Cardiac muscle cell (in vitro differentiated cells and primary cell): ENCODE measurements around the gene HBE1. TPM values are rescaled to one million over a fixed set of nuclear protein-coding genes. Genes with fewer than 3 reads are reported as not detected.

Experiments
- DNase-seq, 2 donors: peaks; one replicate each; pipeline versions ENCODE4 v3.0.0 to v3.0.0-alpha.2; 2010 to 2017; ENCODE audit warnings: low read depth in 1 of 2, low spot score in 1 of 2
- H3K27ac ChIP-seq: fragments of 200-600 bp; sonication (generic); 2 replicates; pipeline ENCODE4 v1.5.1; 2016
- H3K27me3 ChIP-seq: fragments of 200-600 bp; sonication (generic); 2 replicates; pipeline ENCODE4 v1.6.0; 2016; ENCODE audit warnings: control low read depth
- H3K36me3 ChIP-seq: fragments of 200-600 bp; sonication (generic); 2 replicates; pipeline ENCODE4 v1.5.1; 2016; ENCODE audit warnings: control low read depth
- H3K4me1 ChIP-seq: fragments of 200-600 bp; sonication (generic); 2 replicates; pipeline ENCODE4 v1.8.1; 2017; ENCODE audit warnings: low read depth, mild to moderate bottlenecking, mixed run types
- H3K4me3 ChIP-seq: fragments of 200-600 bp; sonication (generic); 2 replicates; pipeline ENCODE4 v1.5.1; 2016; ENCODE audit warnings: mild to moderate bottlenecking
- H3K9me3 ChIP-seq: fragments of 200-600 bp; sonication (generic); 2 replicates; pipeline ENCODE4 v1.5.1; 2017; ENCODE audit warnings: low read depth, mild to moderate bottlenecking, control low read depth
- CTCF ChIP-seq: IDR thresholded peaks from 2 replicates; pipeline ENCODE4 v1.5.1; 2012; ENCODE audit warnings: low read depth, mild to moderate bottlenecking, low read length
- polyA plus RNA-seq: library from polyadenylated mRNA; unstranded; fragments of >200 nt; fragmentation: Nextera tagmentation; extraction: Ambion mirVana; gene quantifications from 2 replicates; pipeline ENCODE4 v1.2.1, GENCODE V29; 2016
- total RNA-seq: library from RNA; depleted of rRNA; stranded (reverse); fragments of >200 nt; gene quantifications from 2 replicates; pipeline ENCODE4 v1.2.3, GENCODE V29; 2016

HBE1 gene
- total and polyA plus RNA-seq, 2 experiments from 2014 or later: 0.23 to 0.51 TPM

GRCh38 chr11:5240056-5240455, 29.7 kb downstream of the HBE1 start:
- no peak for TF ChIP-seq CTCF
- no peaks in the 10 kb centered on the region for H3K27me3 ChIP-seq
- H3K4me3 ChIP-seq: no peak overlapping the region
- no peak overlapping the region for H3K27ac ChIP-seq
- no peaks in the 10 kb centered on the region for H3K4me1 ChIP-seq
- no peak for DNase-seq
- H3K9me3 ChIP-seq: no peaks in the 10 kb centered on the region
- H3K36me3 ChIP-seq: no peaks in the 10 kb centered on the region

GRCh38 chr11:5239046-5239445, 30.7 kb downstream of the HBE1 start:
- TF ChIP-seq CTCF: no peak
- Histone ChIP-seq H3K4me1 (peaks cover 8% of the 10 kb centered on the region), H3K27me3 (no peaks in the 10 kb centered on the region), H3K4me3 (no peak overlapping the region), H3K36me3 (no peaks in the 10 kb centered on the region), H3K9me3 (no peaks in the 10 kb centered on the region), H3K27ac (no peak overlapping the region)
- DNase-seq: no peak

- Histone ChIP-seq H3K36me3 (no peaks in the 10 kb centered on the region), H3K4me3 (no peak overlapping the region), H3K27me3 (no peaks in the 10 kb centered on the region), H3K4me1 (peaks cover 9% of the 10 kb centered on the region), H3K27ac (no peak overlapping the region), H3K9me3 (no peaks in the 10 kb centered on the region)
- DNase-seq: no peak
- TF ChIP-seq CTCF: no peak
These were observed 31.3 kb downstream of the HBE1 start for GRCh38 chr11:5238486-5238885.

- H3K4me1 ChIP-seq: peaks cover 9% of the 10 kb centered on the region
- DNase-seq: no peak
- H3K36me3 ChIP-seq: no peaks in the 10 kb centered on the region
- no peaks in the 10 kb centered on the region for H3K27me3 ChIP-seq
- H3K27ac ChIP-seq: no peak overlapping the region
- H3K9me3 ChIP-seq: no peaks in the 10 kb centered on the region
- H3K4me3 ChIP-seq: no peak overlapping the region
- no peak for TF ChIP-seq CTCF
These were observed 32.3 kb downstream of the HBE1 start for GRCh38 chr11:5237420-5237819.

GRCh38 chr11:5235364-5236095, 34.2 kb downstream of the HBE1 start:
- DNase-seq: no peak
- no peaks in the 10 kb centered on the region for H3K36me3 ChIP-seq
- no peak overlapping the region for H3K4me3 ChIP-seq
- H3K27ac ChIP-seq: no peak overlapping the region
- H3K4me1 ChIP-seq: peaks cover 9% of the 10 kb centered on the region
- no peak for TF ChIP-seq CTCF
- H3K9me3 ChIP-seq: no peaks in the 10 kb centered on the region
- H3K27me3 ChIP-seq: no peaks in the 10 kb centered on the region
